ENCODE results near the gene RANGAP1.

DNA sequence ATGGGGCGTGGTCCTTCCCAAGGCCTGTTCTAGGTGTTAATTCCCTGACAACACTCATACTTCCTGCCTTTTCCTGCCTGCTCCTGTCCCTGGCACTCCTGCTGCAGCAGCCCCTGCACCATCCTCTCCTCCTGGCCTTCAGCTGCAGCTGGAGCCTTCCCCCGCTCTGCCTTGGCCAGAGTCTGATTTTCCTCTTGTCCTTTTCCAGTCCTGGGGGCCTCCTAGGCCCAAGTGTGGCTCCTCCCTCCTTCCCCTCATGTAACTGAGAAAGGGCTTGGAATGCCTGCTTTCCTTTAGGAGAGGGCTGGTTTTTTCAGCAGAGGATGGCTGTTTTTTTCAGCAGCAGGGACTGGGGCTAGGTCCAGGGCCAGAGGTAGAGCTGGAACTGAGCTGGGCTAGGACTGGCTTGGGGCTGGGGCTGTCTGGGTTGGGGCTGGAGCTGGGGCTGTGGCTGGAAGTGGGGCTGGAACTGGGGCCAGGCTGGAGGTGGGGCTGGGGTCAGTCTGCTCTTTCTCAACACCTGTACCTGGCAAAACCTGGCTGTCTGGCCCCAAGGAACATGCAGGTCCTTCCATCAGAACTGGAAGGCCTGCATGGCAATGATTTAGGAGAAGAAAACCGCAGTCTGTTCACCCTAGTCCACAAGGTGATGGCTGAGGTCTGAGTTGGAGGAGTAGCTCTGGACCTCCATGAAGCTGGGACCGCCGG is 39.0 kb upstream of the RANGAP1 start:
- TF ChIP-seq ZNF143 (CRISPR knock-in tag; IDR thresholded peaks at IDR 0.05) (no peak), ARNT (IDR thresholded peaks at IDR 0.05) (no peak), JUND (CRISPR knock-in tag; IDR thresholded peaks at IDR 0.05) (no peak), KMT2B (CRISPR knock-in tag; IDR thresholded peaks at IDR 0.05) (no peak)
- TF ChIP-seq, protein P1, sequence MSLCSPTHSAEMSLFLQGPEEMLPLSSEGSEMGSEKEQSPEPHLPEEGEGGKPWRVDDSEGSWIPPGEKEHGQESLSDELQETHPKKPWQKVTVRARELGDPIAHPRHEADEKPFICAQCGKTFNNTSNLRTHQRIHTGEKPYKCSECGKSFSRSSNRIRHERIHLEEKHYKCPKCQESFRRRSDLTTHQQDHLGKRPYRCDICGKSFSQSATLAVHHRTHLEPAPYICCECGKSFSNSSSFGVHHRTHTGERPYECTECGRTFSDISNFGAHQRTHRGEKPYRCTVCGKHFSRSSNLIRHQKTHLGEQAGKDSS (CRISPR knock-in tag; IDR thresholded peaks at IDR 0.05; ENCODE audit: borderline replicate concordance, low read depth) = no peak
